C4-2B (cell line): ENCODE data around the gene SRCAP.

Experiments
- H3K27ac ChIP-seq: fragments of 450-650 bp; 2 replicates; pipeline ENCODE4 v1.5.1; 2017
- CTCF ChIP-seq: fragments of 450-650 bp; conservative IDR thresholded peaks from 2 replicates; pipeline ENCODE4 v1.5.1; 2017; ENCODE audit warnings: mild to moderate bottlenecking
- ZFX ChIP-seq: fragments of 450-650 bp; IDR thresholded peaks from 2 replicates; pipeline ENCODE4 v1.6.1; 2017

SRCAP gene

GRCh38 chr16:30746638-30747175 is 47.7 kb downstream of the SRCAP start:
- TF ChIP-seq ZFX (no peak), CTCF (no peak)

GRCh38 chr16:30747331-30747730 is 48.4 kb downstream of the SRCAP start:
- peak overlapping the region; percentile 78 for H3K27ac ChIP-seq

More at GRCh38 chr16:30746638-30747175, 47.7 kb downstream of the SRCAP start:
- H3K27ac ChIP-seq, result no peak overlapping the region

GRCh38 chr16:30747799-30748633 is 49.0 kb downstream of the SRCAP start, which contains the start of gene PHKG2:
Gene PHKG2, plus strand, starts transcription at chr16:30748425. Its CDS starts 396 bp downstream, at chr16:30748821.
- TF ChIP-seq ZFX (no peak), CTCF (no peak)
- H3K27ac ChIP-seq, result peak within 1 kb of the TSS; percentile 78

More at GRCh38 chr16:30747331-30747730, 48.4 kb downstream of the SRCAP start:
- TF ChIP-seq CTCF (no peak), ZFX (no peak)

- TF ChIP-seq CTCF (no peak), ZFX (no peak)
- peak overlapping the region; percentile 78 for H3K27ac ChIP-seq
These were observed 49.9 kb downstream of the SRCAP start for GRCh38 chr16:30748634-30749445.

- H3K27ac ChIP-seq, result no peak overlapping the region
- TF ChIP-seq CTCF (no peak), ZFX (no peak)
These were observed 51.2 kb downstream of the SRCAP start for GRCh38 chr16:30750201-30750600.

GRCh38 chr16:30750876-30751465 is 52.0 kb downstream of the SRCAP start:
- TF ChIP-seq CTCF (no peak), ZFX (no peak)
- H3K27ac ChIP-seq, result no peak overlapping the region
